Memory B cell (primary cell): Measurements from ENCODE around the gene PRLHR.

Source experiments
- ATAC-seq: fragments of 150-1000 bp; cut with Tn5 transposase; 2 replicates; pipeline ENCODE4 v1.10.0; 2021; ENCODE audit warnings: low read depth, mild to moderate bottlenecking, moderate library complexity
- DNase-seq, 2 donors: peaks; one replicate each; pipeline ENCODE4 v3.0.0; 2022; ENCODE audit warnings: low spot score in 2 of 2
- H3K27ac Mint-ChIP-seq: one replicate; pipeline ENCODE4 v1.8.0; 2022; ENCODE audit warnings: mild to moderate bottlenecking, moderate library complexity, mixed read lengths
- H3K27me3 Mint-ChIP-seq: one replicate; pipeline ENCODE4 v1.8.0; 2022; ENCODE audit warnings: mixed read lengths
- H3K36me3 Mint-ChIP-seq: one replicate; pipeline ENCODE4 v1.8.0; 2022; ENCODE audit warnings: mild to moderate bottlenecking, mixed read lengths
- H3K4me1 Mint-ChIP-seq: one replicate; pipeline ENCODE4 v1.8.0; 2022; ENCODE audit warnings: mixed read lengths
- H3K4me3 Mint-ChIP-seq: one replicate; pipeline ENCODE4 v1.8.0; 2022; ENCODE audit warnings: mild to moderate bottlenecking, moderate library complexity, mixed read lengths
- H3K9me3 Mint-ChIP-seq: one replicate; pipeline ENCODE4 v1.8.0; 2022; ENCODE audit warnings: mixed read lengths

Gene PRLHR

DNA sequence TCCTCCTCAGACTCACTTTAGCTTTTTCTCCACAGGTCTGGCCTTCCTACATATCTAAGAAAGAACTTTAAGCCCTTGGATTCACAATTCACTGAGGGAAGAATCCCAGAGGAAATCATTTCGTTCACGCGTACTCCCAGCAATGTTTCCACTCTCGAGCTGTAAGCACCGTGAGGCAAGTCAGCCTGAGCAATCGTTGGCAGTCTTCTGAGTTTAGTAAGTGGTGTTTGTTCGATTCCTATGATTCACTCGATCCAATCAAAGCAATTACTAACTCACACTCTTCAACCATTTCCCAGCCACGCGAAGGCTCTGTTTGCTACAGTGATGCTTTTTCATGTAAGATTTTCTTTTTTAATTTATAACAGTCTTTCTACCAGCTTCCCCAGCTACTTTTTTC, 10.2 kb upstream of the PRLHR start:
- H3K4me3 Mint-ChIP-seq = no peak overlapping the region
- no peaks in the 10 kb centered on the region for H3K4me1 Mint-ChIP-seq
- ATAC-seq (no peak), DNase-seq (no peak)
- H3K36me3 Mint-ChIP-seq = no peaks in the 10 kb centered on the region
- H3K27me3 Mint-ChIP-seq = peaks cover 4% of the 10 kb centered on the region
- H3K9me3 Mint-ChIP-seq = peaks cover 6% of the 10 kb centered on the region
- H3K27ac Mint-ChIP-seq = no peak overlapping the region

DNA sequence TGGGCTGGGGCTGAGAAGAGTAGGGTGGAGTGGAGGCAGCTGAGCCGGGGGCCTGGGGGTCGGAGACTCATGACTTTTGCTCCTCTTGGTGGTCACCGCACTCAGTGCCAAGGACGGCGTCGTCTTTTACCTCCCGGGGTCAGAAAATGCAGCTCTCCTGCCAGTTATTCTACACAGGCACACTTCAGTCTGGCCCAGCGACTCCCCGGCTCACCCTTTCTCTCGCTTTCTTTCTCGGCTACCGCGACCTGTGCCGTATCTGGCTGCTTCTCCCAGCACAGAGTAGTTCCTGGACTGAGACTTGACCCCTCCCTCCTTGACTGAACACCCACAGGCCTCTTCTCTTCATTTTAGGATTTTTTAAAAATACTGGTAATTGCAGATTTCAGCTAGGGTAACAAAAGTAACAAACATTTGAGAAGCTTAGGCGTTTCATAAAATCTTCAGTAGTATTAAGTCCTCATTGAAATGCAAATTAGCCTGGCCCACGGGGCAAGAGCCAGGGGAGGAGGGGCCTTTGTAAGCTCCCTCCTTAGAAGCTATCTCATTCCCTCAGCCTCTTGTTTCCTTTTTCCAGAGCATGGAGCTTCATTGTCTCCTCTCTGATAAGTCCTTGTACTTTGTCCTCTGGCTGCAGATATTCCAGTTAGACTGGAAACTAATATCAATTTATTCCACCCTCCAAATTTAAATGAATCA, 1.1 kb upstream of the PRLHR start:
- no peak for DNase-seq
- H3K36me3 Mint-ChIP-seq = no peaks in the 10 kb centered on the region
- H3K4me3 Mint-ChIP-seq = no peak overlapping the region
- no peak for ATAC-seq
- H3K27ac Mint-ChIP-seq = no peak overlapping the region
- peaks cover 3% of the 10 kb centered on the region for H3K4me1 Mint-ChIP-seq
- no peaks in the 10 kb centered on the region for H3K9me3 Mint-ChIP-seq
- H3K27me3 Mint-ChIP-seq = peaks cover 32% of the 10 kb centered on the region

DNA sequence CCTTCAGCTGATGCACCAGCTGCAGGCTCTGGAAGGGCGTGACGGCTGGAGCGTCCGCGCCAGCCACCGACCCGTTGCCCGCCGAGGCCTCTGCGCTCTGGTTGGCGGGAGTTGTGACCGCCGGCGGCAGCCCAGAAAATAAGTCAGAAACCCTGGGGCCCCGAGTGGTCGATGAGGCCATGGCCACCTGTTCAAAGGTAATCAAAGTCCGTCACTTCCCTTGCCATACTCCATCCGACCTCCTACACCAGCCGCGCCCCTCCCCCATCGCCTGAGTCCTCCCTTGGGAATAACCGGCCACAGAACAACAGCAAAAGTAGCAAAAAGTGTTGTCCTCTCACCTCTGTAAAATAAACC, 406 bp downstream of the PRLHR start:
- H3K36me3 Mint-ChIP-seq = no peaks in the 10 kb centered on the region
- H3K4me1 Mint-ChIP-seq = peaks cover 3% of the 10 kb centered on the region
- H3K27ac Mint-ChIP-seq = no peak overlapping the region
- H3K9me3 Mint-ChIP-seq = no peaks in the 10 kb centered on the region
- ATAC-seq (no peak), DNase-seq (no peak)
- no peak overlapping the region for H3K4me3 Mint-ChIP-seq
- peaks cover 32% of the 10 kb centered on the region for H3K27me3 Mint-ChIP-seq

GRCh38 chr10:118594392-118595063, 920 bp downstream of the PRLHR start:
- H3K4me3 Mint-ChIP-seq = no peak overlapping the region
- peaks cover 31% of the 10 kb centered on the region for H3K27me3 Mint-ChIP-seq
- no peaks in the 10 kb centered on the region for H3K9me3 Mint-ChIP-seq
- H3K4me1 Mint-ChIP-seq = peaks cover 3% of the 10 kb centered on the region
- no peak for DNase-seq
- H3K36me3 Mint-ChIP-seq = no peaks in the 10 kb centered on the region
- H3K27ac Mint-ChIP-seq = no peak overlapping the region
- no peak for ATAC-seq

GRCh38 chr10:118592675-118593330, 2.6 kb downstream of the PRLHR start:
- H3K27ac Mint-ChIP-seq = no peak overlapping the region
- DNase-seq (no peak), ATAC-seq (no peak)
- peaks cover 3% of the 10 kb centered on the region for H3K4me1 Mint-ChIP-seq
- H3K4me3 Mint-ChIP-seq = no peak overlapping the region
- H3K9me3 Mint-ChIP-seq = no peaks in the 10 kb centered on the region
- no peaks in the 10 kb centered on the region for H3K36me3 Mint-ChIP-seq
- peaks cover 26% of the 10 kb centered on the region for H3K27me3 Mint-ChIP-seq

GRCh38 chr10:118590334-118590733, 5.1 kb downstream of the PRLHR start:
- Mint-ChIP-seq H3K27ac (no peak overlapping the region), H3K4me1 (no peaks in the 10 kb centered on the region), H3K36me3 (no peaks in the 10 kb centered on the region), H3K27me3 (peaks cover 23% of the 10 kb centered on the region), H3K4me3 (no peak overlapping the region), H3K9me3 (no peaks in the 10 kb centered on the region)
- ATAC-seq = no peak
- no peak for DNase-seq

GRCh38 chr10:118587881-118588651, 7.4 kb downstream of the PRLHR start:
- H3K4me1 Mint-ChIP-seq = no peaks in the 10 kb centered on the region
- H3K9me3 Mint-ChIP-seq = no peaks in the 10 kb centered on the region
- peaks cover 14% of the 10 kb centered on the region for H3K27me3 Mint-ChIP-seq
- no peaks in the 10 kb centered on the region for H3K36me3 Mint-ChIP-seq
- DNase-seq (no peak), ATAC-seq (no peak)
- H3K27ac Mint-ChIP-seq = no peak overlapping the region
- no peak overlapping the region for H3K4me3 Mint-ChIP-seq

- Mint-ChIP-seq H3K27ac (no peak overlapping the region), H3K4me1 (no peaks in the 10 kb centered on the region), H3K9me3 (no peaks in the 10 kb centered on the region), H3K4me3 (no peak overlapping the region), H3K27me3 (peaks cover 8% of the 10 kb centered on the region), H3K36me3 (no peaks in the 10 kb centered on the region)
- no peak for ATAC-seq
- no peak for DNase-seq
Measured at GRCh38 chr10:118586911-118587310, 8.5 kb downstream of the PRLHR start.

DNA sequence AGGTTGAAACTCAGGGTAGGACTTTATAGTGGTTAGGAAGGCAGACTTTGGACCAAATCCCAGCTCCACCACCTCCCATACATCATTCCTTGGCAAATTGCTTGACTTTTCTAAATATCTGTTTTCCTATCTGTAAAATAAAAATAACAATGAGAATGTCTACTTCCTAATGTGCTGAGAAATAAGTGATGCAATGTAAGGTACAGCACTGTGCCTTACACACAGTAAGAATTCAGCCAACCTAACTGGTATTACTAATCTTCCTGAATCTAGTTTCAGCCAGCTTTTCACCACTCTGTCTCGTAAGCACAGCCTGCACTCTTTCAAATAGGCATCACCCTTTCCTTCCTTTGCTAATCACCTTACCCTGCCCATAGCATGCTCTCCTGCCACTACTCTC, 9.7 kb downstream of the PRLHR start:
- Mint-ChIP-seq H3K9me3 (no peaks in the 10 kb centered on the region), H3K27ac (no peak overlapping the region), H3K4me3 (no peak overlapping the region), H3K36me3 (no peaks in the 10 kb centered on the region), H3K4me1 (no peaks in the 10 kb centered on the region), H3K27me3 (peaks cover 8% of the 10 kb centered on the region)
- DNase-seq (no peak), ATAC-seq (no peak)

- H3K4me1 Mint-ChIP-seq = no peaks in the 10 kb centered on the region
- DNase-seq (no peak), ATAC-seq (no peak)
- H3K9me3 Mint-ChIP-seq = no peaks in the 10 kb centered on the region
- peaks cover 8% of the 10 kb centered on the region for H3K27me3 Mint-ChIP-seq
- H3K4me3 Mint-ChIP-seq = no peak overlapping the region
- H3K36me3 Mint-ChIP-seq = no peaks in the 10 kb centered on the region
- no peak overlapping the region for H3K27ac Mint-ChIP-seq
Measured at GRCh38 chr10:118585234-118585633, 10.2 kb downstream of the PRLHR start.

DNA sequence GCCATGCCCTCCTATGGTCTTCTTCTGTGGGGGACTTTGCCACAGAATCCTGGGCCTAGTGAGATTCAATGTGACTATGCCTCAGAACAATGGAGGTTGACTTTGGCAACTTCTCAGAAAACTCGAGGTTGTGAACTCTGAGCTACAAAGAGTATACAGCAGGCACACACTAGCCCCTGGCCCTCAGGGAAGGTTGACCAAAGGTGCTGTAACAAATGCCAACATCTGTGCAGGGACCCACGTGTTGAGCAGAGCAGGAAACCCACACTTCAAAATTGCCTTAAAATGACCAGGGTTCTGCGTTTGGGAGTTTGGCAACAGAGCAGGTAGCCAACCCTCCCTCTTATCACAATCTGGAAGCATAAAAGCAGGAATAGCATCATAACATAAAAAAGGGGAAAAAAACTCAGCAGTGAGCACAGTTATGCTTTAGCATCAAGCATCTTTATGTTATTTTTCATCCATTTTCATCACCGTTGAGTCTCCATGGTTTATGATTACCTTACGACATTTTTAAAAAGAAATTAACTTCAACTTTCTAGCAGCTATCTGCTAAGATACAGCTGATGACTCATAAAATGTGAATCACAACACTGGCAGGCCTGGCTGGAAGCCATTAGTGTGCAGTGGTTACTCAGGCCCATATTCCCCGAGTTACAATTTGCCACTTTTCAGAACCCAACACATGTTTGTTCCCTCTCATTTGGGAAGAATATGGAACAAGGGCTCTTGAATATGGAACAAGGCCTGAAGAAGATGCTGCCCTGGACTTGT, 11.1 kb downstream of the PRLHR start:
- ATAC-seq (no peak), DNase-seq (no peak)
- peaks cover 8% of the 10 kb centered on the region for H3K27me3 Mint-ChIP-seq
- H3K4me1 Mint-ChIP-seq = no peaks in the 10 kb centered on the region
- H3K4me3 Mint-ChIP-seq = no peak overlapping the region
- H3K36me3 Mint-ChIP-seq = no peaks in the 10 kb centered on the region
- no peaks in the 10 kb centered on the region for H3K9me3 Mint-ChIP-seq
- no peak overlapping the region for H3K27ac Mint-ChIP-seq

GRCh38 chr10:118583611-118584010, 11.8 kb downstream of the PRLHR start:
- Mint-ChIP-seq H3K4me3 (no peak overlapping the region), H3K27me3 (peaks cover 8% of the 10 kb centered on the region), H3K27ac (no peak overlapping the region), H3K4me1 (no peaks in the 10 kb centered on the region), H3K36me3 (no peaks in the 10 kb centered on the region), H3K9me3 (no peaks in the 10 kb centered on the region)
- DNase-seq (no peak), ATAC-seq (no peak)

DNA sequence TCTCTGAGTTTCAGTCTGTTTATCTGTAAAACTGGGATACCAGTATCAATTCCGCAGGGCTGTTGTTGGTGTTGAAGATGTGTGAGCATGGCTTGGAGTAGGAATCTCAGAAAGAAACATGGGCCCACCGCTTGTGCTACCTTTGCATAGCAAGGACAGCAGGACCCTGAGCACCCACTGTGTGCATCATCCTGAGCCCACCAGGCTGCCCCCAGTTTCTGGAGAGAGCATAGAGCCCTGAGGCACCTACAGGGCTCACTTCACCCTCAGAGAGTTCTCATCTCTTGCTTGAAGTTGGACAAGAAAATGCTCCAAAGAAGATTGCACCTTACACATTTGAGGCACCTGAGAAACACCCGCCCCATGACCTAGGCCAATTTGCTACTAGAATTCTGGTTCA, 12.9 kb downstream of the PRLHR start:
- H3K4me1 Mint-ChIP-seq = no peaks in the 10 kb centered on the region
- no peak overlapping the region for H3K4me3 Mint-ChIP-seq
- H3K27ac Mint-ChIP-seq = no peak overlapping the region
- ATAC-seq = no peak
- peaks cover 6% of the 10 kb centered on the region for H3K27me3 Mint-ChIP-seq
- no peak for DNase-seq
- no peaks in the 10 kb centered on the region for H3K9me3 Mint-ChIP-seq
- no peaks in the 10 kb centered on the region for H3K36me3 Mint-ChIP-seq
